ENCODE measurements around the gene CCR7. TPM values are rescaled to one million over a fixed set of nuclear protein-coding genes. Genes with fewer than 3 reads are reported as not detected.
"Not testable (repeated sequence)": the region's sequence is repeated elsewhere in the genome, so short reads cannot be mapped to it uniquely, and the experiment has no call there.

CCR7 gene
- total RNA-seq, 2 experiments from 2014 or later = 260 to 274 TPM

DNA sequence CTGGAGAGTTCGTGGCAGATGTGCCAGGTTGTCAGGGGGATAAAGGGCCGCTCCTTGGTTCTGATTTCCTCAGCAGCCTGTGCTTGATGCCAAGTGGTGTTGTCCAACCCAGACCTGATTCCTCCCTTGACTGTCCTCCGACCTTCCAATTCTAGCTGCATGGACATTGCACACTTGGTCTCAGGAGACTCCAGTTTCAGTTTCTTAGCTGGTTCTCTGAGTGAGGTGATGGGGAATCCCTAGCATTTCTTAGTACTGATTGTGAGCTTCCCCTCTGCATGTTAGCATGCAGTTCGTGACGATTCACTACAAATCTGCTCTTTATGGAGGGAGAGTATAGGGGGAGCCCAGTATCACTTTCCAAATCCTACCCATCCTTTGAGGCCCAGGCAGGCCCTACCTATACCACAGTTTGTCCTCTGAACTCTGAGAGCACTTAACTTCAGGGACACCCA, 12.4 kb upstream of the CCR7 start:
- H3K4me3 Mint-ChIP-seq = peak overlapping the region; percentile 53
- peak overlapping the region; percentile 78 for H3K27ac Mint-ChIP-seq
- DNase-seq = peak; percentile 55
- peaks cover 35% of the 10 kb centered on the region for H3K36me3 Mint-ChIP-seq
- peaks cover 66% of the 10 kb centered on the region for H3K4me1 Mint-ChIP-seq
- no peaks in the 10 kb centered on the region for H3K27me3 Mint-ChIP-seq
- H3K9me3 Mint-ChIP-seq = peaks cover 29% of the 10 kb centered on the region

DNA sequence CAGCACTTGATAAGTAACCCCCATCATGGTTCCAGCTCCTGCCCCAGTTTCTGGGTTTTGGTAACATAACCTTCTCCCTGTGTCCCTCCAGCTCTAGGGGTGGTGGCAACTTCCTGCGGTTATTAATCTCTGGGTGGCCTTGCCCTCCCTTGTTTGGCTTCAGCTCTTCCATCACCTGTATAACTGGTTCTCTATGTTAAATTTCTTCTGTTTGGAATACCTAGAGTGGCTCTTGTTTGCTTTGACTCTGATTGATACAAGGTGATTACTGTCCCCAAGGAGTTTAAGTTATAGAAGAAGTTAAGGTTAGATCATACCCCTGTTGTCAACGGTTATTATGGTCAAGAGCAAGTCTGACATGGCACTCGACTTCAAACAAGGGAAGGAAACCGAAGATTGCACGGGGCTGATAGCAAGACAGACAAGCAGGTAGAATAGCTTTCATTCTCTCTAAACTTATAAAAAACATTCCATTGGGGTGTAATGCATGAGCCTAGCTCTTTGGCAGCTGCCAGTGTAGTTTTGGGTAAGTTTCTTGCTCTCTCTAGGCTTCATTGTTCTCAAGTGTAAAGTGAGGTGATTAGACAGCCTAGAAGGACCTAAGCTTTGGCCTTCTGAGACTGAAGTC, 11.0 kb upstream of the CCR7 start:
- DNase-seq = no peak
- peak overlapping the region; percentile 78 for H3K27ac Mint-ChIP-seq
- peaks cover 43% of the 10 kb centered on the region for H3K9me3 Mint-ChIP-seq
- H3K4me1 Mint-ChIP-seq = peaks cover 63% of the 10 kb centered on the region
- no peaks in the 10 kb centered on the region for H3K27me3 Mint-ChIP-seq
- H3K4me3 Mint-ChIP-seq = peak overlapping the region; percentile 30
- H3K36me3 Mint-ChIP-seq = peaks cover 49% of the 10 kb centered on the region

DNA sequence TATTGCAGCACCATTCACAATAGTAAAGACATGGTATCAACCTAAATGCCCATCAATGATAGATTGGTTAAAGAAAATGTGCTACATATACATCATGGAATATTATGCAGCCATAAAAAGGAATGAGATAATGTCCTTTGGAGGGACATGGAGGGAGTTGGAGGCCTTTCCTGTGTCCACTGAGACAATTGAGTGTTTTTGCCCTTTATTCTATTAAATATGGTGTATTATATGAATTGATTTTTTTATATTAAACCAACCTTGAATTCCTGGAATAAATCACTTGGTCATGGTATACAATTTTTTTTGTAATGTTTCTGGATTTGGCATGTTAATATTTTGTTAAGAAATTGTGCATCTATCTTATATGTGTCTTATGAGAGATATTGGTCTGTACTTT, 9.0 kb upstream of the CCR7 start:
- peaks cover 64% of the 10 kb centered on the region for H3K4me1 Mint-ChIP-seq

DNA sequence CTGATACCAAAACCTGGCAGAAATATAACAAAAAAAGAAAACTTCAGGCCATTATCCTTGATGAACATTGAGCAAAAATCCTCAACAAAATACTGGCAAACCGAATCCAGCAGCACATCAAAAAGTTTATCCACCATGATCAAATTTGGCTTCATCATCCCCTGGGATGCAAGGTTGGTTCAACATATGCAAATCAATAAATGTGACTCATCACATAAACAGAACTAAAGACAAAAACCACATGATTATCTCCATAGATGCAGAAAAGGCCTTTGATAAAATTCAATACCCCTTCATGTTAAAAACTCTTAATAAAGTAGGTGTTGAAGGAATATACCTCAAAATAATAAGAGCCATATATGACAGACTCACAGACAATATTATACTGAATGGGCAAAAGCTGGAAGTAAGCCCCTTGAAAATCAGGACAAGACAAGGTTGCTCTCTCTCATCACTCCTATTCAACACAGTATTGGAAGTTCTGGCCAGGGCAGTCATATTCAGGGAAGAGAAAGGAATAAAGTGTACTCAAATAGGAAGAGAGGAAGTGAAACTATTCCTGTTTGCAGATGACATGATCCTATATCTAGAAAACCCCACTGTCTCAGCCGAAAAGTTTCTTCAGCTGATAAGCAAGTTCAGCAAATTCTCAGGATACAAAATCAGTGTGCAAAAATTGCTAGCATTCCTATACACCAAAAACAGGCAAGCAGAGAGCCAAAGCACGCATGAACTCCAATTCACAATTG, 7.1 kb upstream of the CCR7 start:
- Mint-ChIP-seq H3K27ac (peak overlapping the region; percentile 8), H3K4me1 (peaks cover 52% of the 10 kb centered on the region), H3K9me3 (peaks cover 52% of the 10 kb centered on the region), H3K36me3 (peaks cover 56% of the 10 kb centered on the region)
- DNase-seq, H3K4me3 Mint-ChIP-seq, H3K27me3 Mint-ChIP-seq: not testable (repeated sequence)

More for the DNA sequence above, 9.0 kb upstream of the CCR7 start:
- no peak for DNase-seq
- Mint-ChIP-seq H3K27me3 (no peaks in the 10 kb centered on the region), H3K4me3 (no peak overlapping the region), H3K36me3 (peaks cover 52% of the 10 kb centered on the region), H3K27ac (no peak overlapping the region), H3K9me3 (peaks cover 49% of the 10 kb centered on the region)

DNA sequence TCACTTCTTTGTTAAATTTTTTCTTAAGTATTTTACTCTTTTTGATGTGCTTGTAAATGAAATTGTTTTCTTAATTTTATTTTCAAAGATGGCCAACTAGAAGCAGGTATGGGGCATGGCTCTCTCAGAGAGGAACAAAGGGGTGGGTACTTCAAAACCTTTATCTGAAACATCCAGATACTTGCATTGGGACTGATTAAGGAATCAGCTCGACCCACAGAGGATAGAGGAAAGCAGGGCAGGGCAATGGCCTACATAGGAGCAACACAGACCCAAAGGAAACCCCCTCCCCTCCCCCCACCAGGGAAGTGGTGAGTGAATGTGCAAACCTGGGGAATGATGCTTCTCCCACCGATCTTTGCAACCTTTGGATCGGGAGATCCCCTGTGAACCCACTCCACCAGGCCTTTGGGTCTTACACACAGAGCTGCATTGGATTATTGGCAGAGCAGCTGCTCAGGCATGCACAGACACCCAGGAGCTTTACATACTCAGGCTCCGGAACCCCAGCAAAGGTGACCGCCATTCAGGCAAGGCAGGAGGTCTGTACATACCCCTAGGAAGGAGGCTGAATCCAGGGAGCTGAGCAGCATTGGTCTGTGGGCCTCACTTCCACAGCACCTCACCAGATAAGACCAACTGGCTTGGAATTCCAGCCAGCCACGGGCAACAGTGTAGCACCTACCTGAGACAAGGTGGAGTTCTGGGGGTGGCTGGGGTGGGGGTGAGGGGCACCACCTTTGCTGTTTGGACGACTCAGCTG, 3.0 kb upstream of the CCR7 start:
- H3K9me3 Mint-ChIP-seq = peaks cover 35% of the 10 kb centered on the region
- peaks cover 46% of the 10 kb centered on the region for H3K4me1 Mint-ChIP-seq
- H3K27ac Mint-ChIP-seq = no peak overlapping the region
- DNase-seq = no peak
- peaks cover 57% of the 10 kb centered on the region for H3K36me3 Mint-ChIP-seq
- no peaks in the 10 kb centered on the region for H3K27me3 Mint-ChIP-seq
- no peak overlapping the region for H3K4me3 Mint-ChIP-seq

DNA sequence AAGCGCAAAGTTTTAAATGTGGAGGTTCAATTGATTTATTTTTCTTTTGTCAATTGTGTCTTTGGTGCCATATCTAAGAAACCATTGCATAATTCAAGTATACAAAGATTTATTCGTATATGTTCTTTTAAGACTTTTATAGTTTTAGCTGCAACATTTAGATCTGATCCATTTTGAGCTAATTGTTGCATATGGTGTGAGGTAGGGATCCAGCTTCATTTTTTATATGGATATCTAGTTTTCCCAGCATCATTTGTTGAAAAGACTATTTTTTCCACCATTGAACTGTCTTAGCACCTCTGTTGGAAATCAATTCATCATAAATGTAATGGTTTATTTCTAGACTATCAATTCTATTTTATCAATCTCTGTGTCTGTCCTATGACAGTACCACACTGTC, 2.1 kb upstream of the CCR7 start:
- peaks cover 57% of the 10 kb centered on the region for H3K36me3 Mint-ChIP-seq
- peaks cover 41% of the 10 kb centered on the region for H3K4me1 Mint-ChIP-seq
- no peak for DNase-seq
- no peak overlapping the region for H3K27ac Mint-ChIP-seq
- H3K9me3 Mint-ChIP-seq = peaks cover 27% of the 10 kb centered on the region
- no peaks in the 10 kb centered on the region for H3K27me3 Mint-ChIP-seq
- H3K4me3 Mint-ChIP-seq = no peak overlapping the region

DNA sequence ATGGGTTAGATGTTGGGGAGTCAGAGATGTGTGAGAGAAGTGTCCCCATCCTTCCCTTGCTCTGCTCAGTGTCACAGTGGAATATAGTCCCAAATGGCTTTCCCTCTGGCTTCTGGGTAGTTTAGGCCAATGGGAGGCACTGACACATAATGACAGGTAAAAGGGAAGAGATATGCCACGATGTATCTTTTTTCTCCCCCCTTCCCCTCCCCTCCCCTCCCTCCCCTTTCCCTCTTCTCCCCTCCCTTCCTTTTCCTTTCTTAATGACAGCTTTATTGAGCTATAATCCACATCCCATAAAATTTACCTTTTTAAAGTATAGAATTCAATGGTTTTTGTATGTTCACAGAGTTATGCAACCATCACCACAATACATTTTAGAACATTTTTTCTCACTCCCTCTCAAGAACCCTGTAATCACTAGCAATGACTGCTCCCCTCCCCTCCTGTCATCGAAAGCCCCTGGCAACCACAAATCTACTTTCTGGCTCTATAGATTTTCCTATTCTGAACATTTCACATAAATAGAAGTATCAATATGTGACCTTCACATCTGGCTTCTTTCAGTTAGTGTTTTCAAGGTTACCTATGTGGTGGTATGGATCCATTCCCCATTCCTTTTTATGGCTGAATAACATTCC, 617 bp upstream of the CCR7 start:
- DNase-seq = peak; percentile 39
- Mint-ChIP-seq H3K4me3 (peak overlapping the region; percentile 99), H3K4me1 (peaks cover 39% of the 10 kb centered on the region), H3K36me3 (peaks cover 57% of the 10 kb centered on the region), H3K9me3 (peaks cover 12% of the 10 kb centered on the region), H3K27ac (peak overlapping the region; percentile 100), H3K27me3 (no peaks in the 10 kb centered on the region)

DNA sequence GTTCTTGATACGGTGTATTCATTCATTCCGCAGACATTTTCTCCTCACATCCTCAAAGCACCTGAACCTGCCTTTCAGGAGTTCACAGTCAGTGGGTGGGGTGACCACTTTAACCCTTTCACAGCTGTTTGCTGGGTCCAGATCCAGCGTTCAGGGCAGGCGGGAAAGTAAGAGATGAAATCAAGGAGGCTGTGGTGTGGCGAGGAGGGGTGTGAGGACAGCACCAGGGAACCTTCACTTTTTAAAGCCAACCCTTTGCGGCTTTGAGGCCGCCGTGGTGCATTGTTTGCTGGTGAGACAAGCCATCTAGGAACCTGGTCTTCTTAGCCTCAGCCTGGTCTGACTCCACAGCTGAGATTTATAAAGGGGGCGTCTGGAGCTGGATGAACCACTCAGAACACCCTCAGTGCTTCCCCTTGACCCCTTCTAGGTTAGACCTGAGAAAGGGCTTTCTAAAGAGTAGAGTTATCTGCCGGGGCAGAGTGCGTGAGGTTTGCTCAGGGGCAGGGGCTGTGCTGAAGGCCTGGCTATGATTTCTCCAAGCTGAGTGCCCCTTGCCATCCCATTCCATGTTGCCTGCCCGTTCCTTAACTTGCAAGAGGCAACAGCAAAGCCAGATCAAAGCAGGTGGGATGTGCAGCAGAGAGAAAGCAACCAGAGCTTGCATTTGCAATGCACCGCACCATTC, 933 bp downstream of the CCR7 start:
- Mint-ChIP-seq H3K27me3 (no peaks in the 10 kb centered on the region), H3K36me3 (peaks cover 68% of the 10 kb centered on the region), H3K4me1 (peaks cover 43% of the 10 kb centered on the region), H3K27ac (peak overlapping the region; percentile 100), H3K4me3 (peak overlapping the region; percentile 99), H3K9me3 (peaks cover 6% of the 10 kb centered on the region)
- peak; percentile 56 for DNase-seq

DNA sequence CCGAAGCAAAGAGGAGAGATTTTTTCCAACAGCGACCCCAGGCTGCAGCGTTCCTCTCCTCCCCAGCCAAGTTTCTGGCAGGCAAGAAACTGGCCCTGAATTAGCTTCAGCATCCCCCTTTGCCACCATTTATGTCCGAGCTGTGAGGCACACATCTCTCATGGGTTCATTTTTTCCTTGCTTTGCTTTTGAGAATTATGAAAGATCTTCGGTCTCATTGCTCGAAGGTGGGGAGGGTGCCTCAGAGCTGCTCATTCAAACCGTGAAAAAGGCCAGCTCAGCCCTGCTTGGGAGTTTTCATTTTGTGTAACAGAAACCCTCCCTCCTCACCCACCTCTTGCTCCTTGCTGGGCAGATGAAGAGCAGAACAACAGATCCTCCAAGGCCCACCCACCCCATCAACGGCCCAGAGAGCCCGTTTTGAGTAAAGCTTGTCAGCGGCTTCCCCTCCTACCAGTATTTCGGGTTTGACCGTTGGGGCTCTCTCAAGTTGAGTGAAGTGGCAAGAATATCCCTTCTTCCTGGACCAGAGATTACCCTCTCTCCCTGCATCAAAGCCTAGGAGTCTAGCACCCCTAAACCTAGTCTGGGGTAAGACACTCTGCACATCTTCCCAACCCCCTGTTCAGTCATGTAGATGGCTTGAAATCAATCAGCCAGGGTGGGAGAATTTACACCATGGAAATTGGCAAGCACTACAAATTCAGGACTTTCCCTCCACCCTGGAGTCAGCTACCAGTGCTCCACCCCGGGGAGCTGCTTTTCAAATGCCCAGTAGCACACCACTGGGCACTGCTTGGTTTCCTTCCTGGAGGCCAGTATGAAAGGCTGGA, 1.8 kb downstream of the CCR7 start:
- H3K27me3 Mint-ChIP-seq = no peaks in the 10 kb centered on the region
- H3K4me1 Mint-ChIP-seq = peaks cover 43% of the 10 kb centered on the region
- peaks cover 6% of the 10 kb centered on the region for H3K9me3 Mint-ChIP-seq
- H3K27ac Mint-ChIP-seq = peak overlapping the region; percentile 100
- peak; percentile 65 for DNase-seq
- H3K36me3 Mint-ChIP-seq = peaks cover 74% of the 10 kb centered on the region
- peak overlapping the region; percentile 99 for H3K4me3 Mint-ChIP-seq

DNA sequence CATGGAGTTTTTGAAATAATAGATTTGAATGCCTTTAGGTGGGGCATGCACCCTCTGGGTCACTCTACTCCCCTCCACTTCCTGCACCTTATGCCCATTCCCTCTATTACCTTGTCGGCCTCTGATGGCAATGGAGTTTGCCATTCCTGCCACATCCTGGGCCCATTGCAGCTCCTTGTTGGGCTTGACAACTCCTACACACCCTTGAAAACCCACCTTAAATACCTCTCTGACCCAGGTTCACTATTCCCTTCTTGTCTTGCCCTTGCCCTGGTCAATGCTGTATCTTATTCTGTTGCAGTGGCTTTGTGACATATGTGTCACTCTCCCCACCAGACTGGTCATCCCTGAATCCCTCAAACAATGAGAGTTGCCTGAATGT, 2.4 kb downstream of the CCR7 start:
- Mint-ChIP-seq H3K4me1 (peaks cover 49% of the 10 kb centered on the region), H3K4me3 (peak overlapping the region; percentile 99), H3K36me3 (peaks cover 77% of the 10 kb centered on the region), H3K9me3 (peaks cover 5% of the 10 kb centered on the region), H3K27me3 (no peaks in the 10 kb centered on the region), H3K27ac (peak overlapping the region; percentile 100)
- no peak for DNase-seq

DNA sequence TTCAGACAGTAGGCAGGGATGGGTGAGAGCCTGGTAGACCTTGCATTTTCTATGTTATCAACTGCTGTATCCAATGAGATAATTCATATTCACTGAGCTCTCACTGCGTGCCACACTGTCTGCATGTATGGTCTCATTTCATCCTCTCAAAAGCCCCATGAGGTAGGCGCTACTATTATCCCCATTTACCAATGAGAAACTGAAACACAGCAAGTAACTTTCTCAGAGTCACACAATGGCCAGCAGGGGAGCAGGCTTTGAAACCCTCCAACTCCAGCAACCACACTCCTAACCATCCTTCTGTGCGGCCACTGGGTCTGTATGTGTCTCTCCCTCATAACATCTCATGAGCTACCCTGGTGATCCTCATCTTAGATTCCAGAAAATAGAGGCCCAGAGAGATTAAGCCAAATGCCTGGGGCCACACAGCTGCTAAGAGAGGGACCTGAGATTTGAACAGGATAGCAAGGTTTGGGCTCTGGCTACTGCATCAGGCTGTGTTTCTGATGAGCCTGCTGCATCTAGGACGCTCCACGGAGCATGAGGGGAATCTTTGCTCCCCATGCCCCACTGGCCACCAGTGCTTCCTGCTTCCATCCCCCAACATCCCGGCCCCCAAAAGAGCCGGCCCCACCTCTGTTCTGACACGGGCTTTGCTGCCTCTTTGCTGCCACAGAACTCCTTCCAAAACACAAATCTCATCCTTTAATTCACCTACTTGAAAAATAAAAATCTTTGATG, 3.2 kb downstream of the CCR7 start:
- peak; percentile 74 for DNase-seq
- Mint-ChIP-seq H3K4me3 (peak overlapping the region; percentile 99), H3K27ac (peak overlapping the region; percentile 100), H3K36me3 (peaks cover 80% of the 10 kb centered on the region), H3K9me3 (no peaks in the 10 kb centered on the region), H3K4me1 (peaks cover 49% of the 10 kb centered on the region), H3K27me3 (no peaks in the 10 kb centered on the region)

DNA sequence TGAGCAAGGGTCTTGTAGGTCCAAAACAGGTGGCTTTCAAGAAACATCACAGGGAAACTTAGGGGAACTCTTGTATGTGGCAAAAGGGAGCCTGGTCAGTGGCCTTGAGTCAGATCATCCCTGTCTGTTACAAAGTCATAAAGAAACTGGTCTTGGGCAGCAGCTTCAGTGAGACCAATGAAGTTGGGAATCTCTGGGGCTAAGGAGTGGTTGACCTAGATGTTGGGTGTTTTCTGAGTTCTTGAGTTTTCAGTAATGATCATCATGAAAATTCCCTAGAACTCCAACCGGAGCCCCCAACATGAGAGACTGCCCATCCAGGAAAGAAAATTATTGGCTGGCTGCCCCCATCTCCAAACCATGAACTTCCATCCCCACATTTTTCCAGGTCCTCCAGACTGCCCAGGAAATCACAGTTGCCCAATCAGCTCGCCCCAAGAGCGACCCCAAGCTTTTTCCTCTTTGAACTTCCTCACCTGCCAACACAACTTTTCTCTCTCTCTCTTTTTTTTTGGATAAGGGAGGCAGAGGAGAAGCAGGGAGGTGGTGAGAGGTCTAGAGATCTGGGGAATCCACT, 3.9 kb downstream of the CCR7 start:
- Mint-ChIP-seq H3K36me3 (peaks cover 86% of the 10 kb centered on the region), H3K4me1 (peaks cover 52% of the 10 kb centered on the region), H3K4me3 (peak overlapping the region; percentile 99), H3K27me3 (no peaks in the 10 kb centered on the region), H3K9me3 (no peaks in the 10 kb centered on the region), H3K27ac (peak overlapping the region; percentile 100)
- no peak for DNase-seq

Data from activated naive CD8-positive, alpha-beta T cell treated with anti-CD3 and anti-CD28 coated beads for 36 hours (primary cell).